NCI-H748 treated with DMSO at 0.1 percent for 48 hours (cell line): ENCODE results near the gene PVRIG.
A peak's percentile ranks its signal among the peaks of the same experiment; 100 is the strongest.
"Not testable (repeated sequence)": the region's sequence is repeated elsewhere in the genome, so short reads cannot be mapped to it uniquely, and the experiment has no call there.

Experiments
- DNase-seq: peaks from one replicate; lab custom pipeline; 2025; lab: John Stamatoyannopoulos, UW

The PVRIG gene

GRCh38 chr7:100234660-100235317 lies 15.0 kb downstream of the PVRIG start:
- DNase-seq, result not testable (repeated sequence)

GRCh38 chr7:100239975-100240374 lies 20.2 kb downstream of the PVRIG start:
- DNase-seq, result not testable (repeated sequence)

DNA sequence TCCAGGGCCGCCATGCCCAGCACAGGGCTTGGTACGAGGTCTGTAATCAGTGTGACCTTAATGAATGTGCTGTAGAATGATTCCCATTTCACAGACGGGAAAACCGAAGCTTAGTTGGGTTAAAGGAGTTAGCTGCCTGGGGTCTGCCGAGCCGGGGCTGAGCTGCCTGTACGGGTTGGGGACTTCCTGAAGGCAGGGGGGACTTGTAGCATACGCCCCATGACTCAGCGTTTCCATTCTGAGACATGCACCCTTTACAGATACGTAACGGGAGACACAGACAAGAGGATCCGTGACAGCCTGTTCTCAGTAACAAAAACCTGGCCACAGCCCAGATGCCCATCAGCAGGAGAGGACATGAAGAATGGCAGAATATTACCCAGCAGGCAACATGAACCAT lies 23.6 kb downstream of the PVRIG start:
- DNase-seq, result not testable (repeated sequence)

- not testable (repeated sequence) for DNase-seq
Observed at GRCh38 chr7:100244988-100245605, 25.3 kb downstream of the PVRIG start.

- not testable (repeated sequence) for DNase-seq
Observed at GRCh38 chr7:100246121-100246864, 26.5 kb downstream of the PVRIG start.

DNA sequence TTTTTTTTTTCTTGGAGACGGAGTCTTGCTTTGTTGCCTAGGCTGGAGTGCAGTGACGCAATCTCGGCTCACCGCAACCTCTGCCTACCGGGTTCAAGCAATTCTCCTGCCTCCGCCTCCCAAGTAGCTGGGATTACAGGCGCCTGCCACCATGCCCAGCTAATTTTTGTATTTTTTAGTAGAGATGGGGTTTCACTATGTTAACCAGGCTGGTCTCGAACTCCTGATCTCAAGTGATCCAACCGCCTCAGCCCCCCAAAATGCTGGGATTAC lies 27.1 kb downstream of the PVRIG start:
- DNase-seq, result not testable (repeated sequence)

DNA sequence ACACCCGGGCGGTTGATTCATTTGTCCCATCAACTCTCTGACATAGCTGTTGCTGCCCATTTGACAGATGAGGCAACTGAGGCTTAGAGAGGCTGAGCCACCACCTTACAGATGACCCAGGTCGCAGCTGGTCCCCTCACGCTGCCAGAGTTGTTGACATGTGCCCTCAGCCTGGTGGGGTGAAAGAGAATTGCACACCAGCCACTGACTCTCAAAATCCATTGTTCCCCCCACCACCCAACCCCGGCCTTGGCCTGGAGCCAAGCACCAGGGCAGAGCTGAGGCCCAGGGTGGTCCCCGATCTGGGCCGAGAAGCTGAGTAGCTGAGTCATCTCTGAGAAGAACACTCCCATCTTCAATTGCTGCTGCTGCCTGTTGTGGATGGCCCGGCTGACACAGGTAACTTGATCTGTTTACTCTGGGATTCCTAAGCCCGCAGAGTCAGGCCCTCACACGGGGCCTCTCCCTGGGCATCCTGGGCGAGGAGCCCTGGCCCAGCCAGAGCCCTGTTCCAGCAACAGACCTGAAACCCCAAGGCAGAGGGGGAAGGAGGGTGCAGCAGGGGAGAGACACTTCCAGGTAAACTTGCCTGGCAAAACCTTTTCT lies 27.5 kb downstream of the PVRIG start:
- peak; percentile 48 for DNase-seq

DNA sequence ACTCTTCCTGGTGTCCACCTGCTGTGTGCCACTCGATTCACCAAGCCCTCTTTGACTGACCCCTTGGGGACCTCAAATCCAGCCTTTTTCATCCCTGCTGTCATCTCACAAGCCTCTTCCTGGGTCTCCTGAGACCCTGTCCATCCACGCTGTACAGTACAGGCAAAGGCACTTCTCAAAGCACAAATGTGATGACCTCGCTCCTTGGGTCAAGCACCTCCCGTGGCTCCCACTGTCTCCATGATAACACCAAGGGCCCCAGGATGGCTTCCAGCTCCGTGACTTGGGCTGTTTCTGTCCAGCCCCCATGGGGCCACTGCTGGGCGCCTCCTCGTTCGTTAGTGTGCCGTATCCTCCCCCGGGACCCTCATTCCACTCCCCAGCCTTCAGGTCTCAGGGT lies 28.7 kb downstream of the PVRIG start:
- no peak for DNase-seq

DNA sequence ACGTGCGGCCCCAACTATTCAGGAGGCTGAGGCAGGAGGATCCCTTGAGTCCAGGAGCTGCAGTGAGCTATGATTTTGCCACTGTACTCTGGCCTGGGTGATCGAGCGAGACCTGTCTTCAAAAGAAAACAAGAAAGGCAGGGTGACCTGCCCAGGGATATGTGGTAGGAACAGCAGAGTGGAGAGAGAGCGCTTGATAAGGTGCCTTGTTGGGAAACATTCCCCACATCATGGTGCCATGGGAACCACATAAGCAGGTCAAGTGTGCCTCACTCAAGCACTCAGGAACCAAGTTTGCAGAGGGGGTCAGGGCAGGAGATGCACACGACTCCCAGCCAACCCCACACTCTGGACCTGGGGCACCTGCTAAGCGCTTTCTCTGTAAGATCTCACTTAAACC lies 37.3 kb downstream of the PVRIG start:
- no peak for DNase-seq

- not testable (repeated sequence) for DNase-seq
Observed at GRCh38 chr7:100259984-100260383, 40.2 kb downstream of the PVRIG start.

- DNase-seq, result not testable (repeated sequence)
Observed at GRCh38 chr7:100262896-100263295, 43.1 kb downstream of the PVRIG start.

- not testable (repeated sequence) for DNase-seq
Observed at GRCh38 chr7:100264223-100264622, 44.5 kb downstream of the PVRIG start.

- DNase-seq, result not testable (repeated sequence)
Observed at GRCh38 chr7:100264669-100265165, 45.0 kb downstream of the PVRIG start.

GRCh38 chr7:100265851-100266250 lies 46.1 kb downstream of the PVRIG start:
- DNase-seq, result not testable (repeated sequence)

DNA sequence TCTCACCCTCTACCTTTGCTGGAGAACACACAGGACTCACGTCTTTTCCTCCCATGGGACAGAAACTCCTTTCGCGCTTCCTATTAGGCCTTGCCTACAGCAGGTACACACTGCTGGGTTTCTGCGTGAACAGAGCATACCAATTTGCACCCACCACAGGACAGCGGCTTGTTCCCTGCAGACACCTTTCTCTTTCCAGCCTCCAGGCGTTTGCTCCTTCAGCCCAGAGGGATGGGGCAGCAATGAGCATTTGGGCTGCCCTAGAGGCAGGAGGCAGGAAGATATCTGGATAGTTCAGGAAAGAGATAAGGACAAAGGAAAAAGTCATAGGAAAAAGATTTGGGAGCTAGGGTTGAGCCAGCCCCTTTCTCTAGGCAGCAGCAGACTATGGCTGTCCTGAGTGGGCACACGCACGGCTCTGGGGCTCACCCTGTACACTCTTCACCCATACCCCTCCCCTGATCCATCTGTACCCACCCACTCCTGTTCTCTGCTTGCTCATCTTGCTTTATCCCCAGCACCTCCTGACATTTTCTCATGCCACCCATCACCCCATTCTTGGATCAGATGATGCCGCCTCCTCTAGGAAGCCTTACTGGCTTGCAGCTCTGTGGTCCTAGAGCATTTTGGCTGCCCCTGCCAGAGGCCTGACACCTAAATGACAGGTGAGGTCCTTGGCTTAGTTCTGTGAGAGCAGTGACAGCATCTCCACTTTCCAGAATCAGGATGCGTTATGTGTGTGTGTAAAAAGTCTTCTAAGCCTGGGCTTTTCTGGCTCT lies 47.0 kb downstream of the PVRIG start:
- DNase-seq, result no peak

- no peak for DNase-seq
Observed at GRCh38 chr7:100267648-100268047, 47.9 kb downstream of the PVRIG start.

DNA sequence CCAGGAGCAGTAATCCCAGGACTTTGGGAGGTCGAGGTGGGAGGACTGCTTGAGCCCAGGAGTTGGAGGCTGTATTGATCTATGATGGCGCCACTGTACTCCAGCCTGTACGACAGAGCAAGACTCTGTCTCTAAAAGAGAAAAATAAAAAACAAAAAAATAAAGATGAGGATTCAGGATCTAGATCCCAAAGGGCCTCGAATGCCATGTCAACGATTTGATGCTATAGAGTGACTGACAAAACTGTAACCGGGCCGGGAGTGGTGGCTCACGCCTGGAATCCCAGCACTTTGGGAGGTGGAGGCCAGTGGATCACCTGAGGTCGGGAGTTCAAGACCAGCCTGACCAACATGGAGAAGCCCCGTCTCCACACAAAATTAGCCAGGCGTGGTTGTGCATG lies 49.1 kb downstream of the PVRIG start:
- DNase-seq, result not testable (repeated sequence)

- not testable (repeated sequence) for DNase-seq
Observed at GRCh38 chr7:100269306-100270045, 49.7 kb downstream of the PVRIG start.

DNA sequence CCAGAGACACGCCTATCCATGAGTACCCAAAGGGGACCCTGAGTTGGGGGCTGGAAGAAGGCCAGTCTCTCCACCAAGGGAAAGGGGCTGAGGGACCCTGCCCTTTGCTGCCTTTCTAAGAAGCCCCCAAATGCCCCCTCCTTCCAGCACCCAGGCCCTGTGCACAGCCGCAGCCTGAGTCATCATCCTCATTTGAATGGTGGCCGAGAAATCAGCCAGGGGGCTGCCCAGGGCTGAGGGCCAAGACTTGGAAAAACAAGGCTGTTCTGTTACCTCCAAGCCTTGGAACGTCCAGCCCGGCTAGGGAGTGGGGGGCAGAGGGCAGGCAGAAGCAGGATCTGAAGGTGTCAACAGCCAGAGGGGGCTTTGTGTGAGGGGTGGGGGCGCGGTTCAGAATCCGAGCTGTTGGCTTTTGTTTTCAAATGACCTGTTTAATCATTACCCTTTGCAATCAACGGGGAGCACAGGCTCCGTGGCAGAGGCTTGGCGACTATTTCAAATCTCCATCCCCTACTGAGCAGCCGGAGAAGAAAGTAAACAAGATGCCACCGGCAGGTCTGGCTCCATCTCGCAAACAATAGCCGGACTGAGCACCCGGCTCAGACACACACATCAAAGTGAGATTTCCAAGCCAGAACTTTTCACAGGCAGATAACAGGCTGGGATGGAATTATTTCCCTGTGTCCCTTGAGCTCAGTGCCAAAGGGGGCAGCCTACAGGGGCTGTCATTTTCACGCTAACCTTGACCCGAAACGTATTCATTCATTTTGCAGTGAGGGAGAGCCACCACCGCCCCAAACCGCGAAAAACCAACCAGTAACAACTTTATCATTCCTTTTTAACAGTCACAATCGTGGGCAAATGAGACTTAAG lies 50.5 kb downstream of the PVRIG start:
- not testable (repeated sequence) for DNase-seq
